LNCaP clone FGC (cell line): ENCODE data around the gene FMO3.
A peak's percentile ranks its signal among the peaks of the same experiment; 100 is the strongest.

Experiments used
- DNase-seq: peaks from one replicate; pipeline ENCODE4 v3.0.0-alpha.2; 2011; ENCODE audit warnings: low read depth
- H3K4me3 ChIP-seq: 2 replicates; pipeline ENCODE4 v1.5.1; 2011; ENCODE audit warnings: mild to moderate bottlenecking, low read depth, low read length, control low read depth
- CTCF ChIP-seq: IDR thresholded peaks from 2 replicates; pipeline ENCODE4 v1.5.1; 2012; ENCODE audit warnings: mild to moderate bottlenecking; ENCODE audit not compliant: control insufficient read depth, insufficient read depth; ENCODE audit errors: extremely low read depth

Gene FMO3

GRCh38 chr1:171087896-171088295, 2.8 kb upstream of the FMO3 start:
- no peak for TF ChIP-seq CTCF
- DNase-seq = no peak
- H3K4me3 ChIP-seq = no peak overlapping the region

- no peak for TF ChIP-seq CTCF
- no peak for DNase-seq
- H3K4me3 ChIP-seq = no peak overlapping the region
Measured at GRCh38 chr1:171103862-171104261, 13.2 kb downstream of the FMO3 start.

GRCh38 chr1:171107262-171107940, 16.7 kb downstream of the FMO3 start:
- no peak for DNase-seq
- peak; percentile 22; the same call in 1 of the 2 replicates for TF ChIP-seq CTCF
- H3K4me3 ChIP-seq = no peak overlapping the region

DNA sequence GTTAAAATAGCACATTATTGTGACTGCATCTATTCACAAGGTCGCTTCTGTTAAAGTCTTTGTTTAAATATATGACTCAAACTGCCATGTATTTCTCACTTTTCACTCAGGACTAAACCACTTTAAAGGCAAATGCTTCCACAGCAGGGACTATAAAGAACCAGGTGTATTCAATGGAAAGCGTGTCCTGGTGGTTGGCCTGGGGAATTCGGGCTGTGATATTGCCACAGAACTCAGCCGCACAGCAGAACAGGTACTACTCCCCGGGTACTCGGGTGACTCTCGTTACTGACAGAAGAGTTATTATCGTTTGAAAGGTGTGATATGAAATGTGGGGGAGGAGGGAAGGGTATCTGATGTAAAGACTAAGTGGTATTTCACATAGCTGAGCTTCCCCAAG, 17.3 kb downstream of the FMO3 start:
- no peak overlapping the region for H3K4me3 ChIP-seq
- no peak for TF ChIP-seq CTCF
- DNase-seq = no peak

DNA sequence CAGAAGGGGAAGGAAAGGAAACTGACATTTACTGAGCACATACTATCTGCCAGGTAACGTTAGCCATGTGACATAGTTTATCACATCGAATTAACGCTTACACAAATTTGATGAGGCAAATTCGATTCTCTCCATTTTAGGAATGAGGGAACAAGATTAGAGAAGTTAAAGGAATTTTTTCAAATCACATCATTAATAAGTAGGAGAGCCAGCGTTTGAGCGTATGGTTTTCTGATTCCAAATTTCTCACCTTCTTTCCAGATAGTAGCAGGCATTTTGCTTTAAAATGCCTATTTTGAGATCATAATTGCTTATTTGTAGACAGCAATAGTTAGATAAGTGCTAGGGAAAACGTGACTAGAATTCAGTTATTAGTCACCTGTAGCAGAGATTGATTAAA, 19.3 kb downstream of the FMO3 start:
- H3K4me3 ChIP-seq = no peak overlapping the region
- DNase-seq = no peak
- TF ChIP-seq CTCF = no peak

DNA sequence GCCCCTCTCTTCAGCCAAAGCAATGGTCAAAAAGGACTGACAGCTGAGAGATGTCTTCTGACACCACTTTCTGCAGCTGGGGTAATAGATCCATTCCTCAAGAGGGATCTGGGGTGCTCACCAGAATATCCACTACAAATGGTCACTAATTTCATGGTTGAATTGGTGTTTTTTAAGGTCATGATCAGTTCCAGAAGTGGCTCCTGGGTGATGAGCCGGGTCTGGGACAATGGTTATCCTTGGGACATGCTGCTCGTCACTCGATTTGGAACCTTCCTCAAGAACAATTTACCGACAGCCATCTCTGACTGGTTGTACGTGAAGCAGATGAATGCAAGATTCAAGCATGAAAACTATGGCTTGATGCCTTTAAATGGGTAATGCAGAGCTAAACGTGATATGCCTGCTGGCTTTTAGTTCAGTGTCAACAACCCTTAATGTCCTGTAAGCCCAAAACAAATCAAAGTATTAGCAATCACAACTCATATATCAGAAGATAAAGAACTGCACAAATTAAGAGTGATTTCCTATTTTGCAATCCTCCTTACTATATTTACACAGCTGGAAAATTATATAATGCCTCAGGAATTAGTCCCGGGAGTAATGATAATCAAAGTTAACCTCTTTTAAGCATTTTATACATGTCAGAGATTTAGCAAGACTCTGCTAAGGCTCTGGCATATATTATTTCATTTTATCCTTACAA, 20.1 kb downstream of the FMO3 start:
- no peak for DNase-seq
- no peak for TF ChIP-seq CTCF
- H3K4me3 ChIP-seq = no peak overlapping the region

- no peak for TF ChIP-seq CTCF
- DNase-seq = no peak
- no peak overlapping the region for H3K4me3 ChIP-seq
Measured at GRCh38 chr1:171112119-171112518, 21.4 kb downstream of the FMO3 start.
